Natural killer cell treated with Interleukin-12 subunit alpha and Interleukin-12 subunit beta and Interleukin-15 and Interleukin-18, amount 100 ng/mL, for 72 hours (primary cell): ENCODE results near the gene RASD1. TPM values are rescaled to one million over a fixed set of nuclear protein-coding genes. Genes with fewer than 3 reads are reported as not detected.
A peak's percentile ranks its signal among the peaks of the same experiment; 100 is the strongest.

Experiments used
- ATAC-seq, 2 donors: fragments of 150-1000 bp; cut with Tn5 transposase in 1 of 2; sonication (Bioruptor Pico), chemical (Tn5 transposase) in 1 of 2; 2 replicates each; pipeline ENCODE4 v1.10.0; 2021
- DNase-seq: peaks from one replicate; pipeline ENCODE4 v3.0.0; 2022; ENCODE audit warnings: low spot score
- H3K27ac Mint-ChIP-seq, 2 donors: 1 replicate in 1 of 2; 2 replicates in 1 of 2; pipeline ENCODE4 v1.8.0; 2022; ENCODE audit warnings: mixed read lengths in 2 of 2, mild to moderate bottlenecking in 1 of 2, moderate library complexity in 1 of 2
- H3K27me3 Mint-ChIP-seq, 2 donors: 1 replicate in 1 of 2; 2 replicates in 1 of 2; pipeline ENCODE4 v1.8.0; 2022; ENCODE audit warnings: mixed read lengths in 2 of 2
- H3K36me3 Mint-ChIP-seq: one replicate; pipeline ENCODE4 v1.8.0; 2022; ENCODE audit warnings: mixed read lengths
- H3K4me1 Mint-ChIP-seq, 2 donors: 1 replicate in 1 of 2; 2 replicates in 1 of 2; pipeline ENCODE4 v1.8.0; 2022; ENCODE audit warnings: low read depth in 2 of 2, mixed read lengths in 2 of 2, mild to moderate bottlenecking in 1 of 2
- H3K4me3 Mint-ChIP-seq: one replicate; pipeline ENCODE4 v1.8.0; 2022; ENCODE audit warnings: mixed read lengths
- H3K9me3 Mint-ChIP-seq: 2 replicates; pipeline ENCODE4 v1.8.0; 2022; ENCODE audit warnings: mixed read lengths
- total RNA-seq, 2 donors: library from RNA; stranded (reverse); gene quantifications; one replicate each; pipeline ENCODE4 v1.2.3, GENCODE V29; 2022

RASD1 gene
- total RNA-seq, 2 donors from 2014 or later = 3.3 to 4.2 TPM

DNA sequence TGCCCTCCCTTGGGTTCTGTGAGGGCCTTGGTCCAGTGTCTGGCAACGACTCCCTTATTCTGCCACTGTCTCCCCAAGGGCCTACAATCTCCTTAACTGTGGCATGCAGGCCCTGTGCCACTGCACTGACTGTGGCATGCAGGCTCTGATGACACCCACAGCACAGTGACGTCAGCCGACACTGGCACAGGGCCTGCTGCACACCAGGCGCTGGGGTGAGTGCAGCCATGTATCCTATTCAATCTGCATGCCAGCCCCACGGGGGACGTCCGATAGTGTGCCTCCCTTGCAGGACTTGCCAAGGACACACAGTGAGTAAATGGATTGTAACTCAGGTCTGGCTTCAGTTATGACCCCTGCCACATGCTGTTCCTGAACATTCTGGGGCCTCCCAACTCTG, 39.8 kb upstream of the RASD1 start:
- Mint-ChIP-seq H3K27ac (no peak overlapping the region), H3K27me3 (no peaks in the 10 kb centered on the region), H3K4me3 (no peak overlapping the region), H3K4me1 (no peaks in the 10 kb centered on the region), H3K9me3 (no peaks in the 10 kb centered on the region), H3K36me3 (no peaks in the 10 kb centered on the region)
- DNase-seq = no peak
- ATAC-seq = peak in 1 of 2 donors; percentile 40

- peaks cover 0 to 4% of the 10 kb centered on the region in 2 donors for H3K4me1 Mint-ChIP-seq
- H3K27me3 Mint-ChIP-seq = no peaks in the 10 kb centered on the region
- no peak overlapping the region for H3K27ac Mint-ChIP-seq
Observed at GRCh38 chr17:17533901-17534441, 37.8 kb upstream of the RASD1 start.

DNA sequence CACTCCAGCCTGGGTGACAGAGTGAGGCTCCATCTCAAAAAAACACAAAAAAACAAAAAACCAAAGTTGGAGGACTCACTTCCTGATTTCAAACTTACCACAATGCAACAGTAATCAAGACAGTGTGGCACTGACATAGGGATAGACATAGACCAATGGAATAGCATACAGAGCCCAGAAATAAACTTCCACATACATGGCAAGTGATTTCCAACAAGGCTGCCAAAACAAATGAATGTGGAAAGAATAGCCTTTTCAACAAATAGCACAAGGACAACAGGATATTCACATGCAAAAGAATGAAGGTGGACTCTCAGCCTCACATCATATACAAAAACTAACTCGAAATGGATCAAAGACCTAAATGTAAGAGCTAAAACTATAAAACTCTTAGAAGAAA, 36.8 kb upstream of the RASD1 start:
- Mint-ChIP-seq H3K36me3 (no peaks in the 10 kb centered on the region), H3K27me3 (no peaks in the 10 kb centered on the region), H3K4me1 (peaks cover 0 to 4% of the 10 kb centered on the region in 2 donors), H3K27ac (no peak overlapping the region), H3K9me3 (no peaks in the 10 kb centered on the region), H3K4me3 (no peak overlapping the region)
- no peak for DNase-seq
- no peak for ATAC-seq

More at GRCh38 chr17:17533901-17534441, 37.8 kb upstream of the RASD1 start:
- Mint-ChIP-seq H3K9me3 (no peaks in the 10 kb centered on the region), H3K4me3 (no peak overlapping the region), H3K36me3 (no peaks in the 10 kb centered on the region)
- no peak for DNase-seq
- ATAC-seq = no peak

DNA sequence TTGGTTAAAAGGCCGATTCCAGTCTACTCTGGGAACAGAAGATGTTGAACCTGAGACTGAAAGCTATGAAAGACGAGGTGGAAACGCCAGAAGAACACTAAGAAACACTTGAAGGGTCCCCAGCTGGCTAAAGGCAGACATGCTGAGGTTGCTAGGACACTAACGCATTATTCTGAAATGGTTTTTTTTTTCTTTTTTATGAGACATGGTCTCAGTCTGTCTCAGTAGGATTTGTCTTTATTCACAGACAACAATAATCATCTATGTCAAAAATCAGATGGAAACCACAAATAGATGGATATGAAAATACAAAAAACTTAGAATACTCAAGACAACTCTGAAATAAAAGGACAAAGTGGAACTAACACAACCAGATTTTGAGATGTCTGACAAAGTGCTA, 35.0 kb upstream of the RASD1 start:
- DNase-seq (no peak), ATAC-seq (no peak)
- peaks cover 0 to 4% of the 10 kb centered on the region in 2 donors for H3K4me1 Mint-ChIP-seq
- H3K36me3 Mint-ChIP-seq = no peaks in the 10 kb centered on the region
- H3K9me3 Mint-ChIP-seq = no peaks in the 10 kb centered on the region
- H3K27ac Mint-ChIP-seq = no peak overlapping the region
- H3K27me3 Mint-ChIP-seq = no peaks in the 10 kb centered on the region
- no peak overlapping the region for H3K4me3 Mint-ChIP-seq

DNA sequence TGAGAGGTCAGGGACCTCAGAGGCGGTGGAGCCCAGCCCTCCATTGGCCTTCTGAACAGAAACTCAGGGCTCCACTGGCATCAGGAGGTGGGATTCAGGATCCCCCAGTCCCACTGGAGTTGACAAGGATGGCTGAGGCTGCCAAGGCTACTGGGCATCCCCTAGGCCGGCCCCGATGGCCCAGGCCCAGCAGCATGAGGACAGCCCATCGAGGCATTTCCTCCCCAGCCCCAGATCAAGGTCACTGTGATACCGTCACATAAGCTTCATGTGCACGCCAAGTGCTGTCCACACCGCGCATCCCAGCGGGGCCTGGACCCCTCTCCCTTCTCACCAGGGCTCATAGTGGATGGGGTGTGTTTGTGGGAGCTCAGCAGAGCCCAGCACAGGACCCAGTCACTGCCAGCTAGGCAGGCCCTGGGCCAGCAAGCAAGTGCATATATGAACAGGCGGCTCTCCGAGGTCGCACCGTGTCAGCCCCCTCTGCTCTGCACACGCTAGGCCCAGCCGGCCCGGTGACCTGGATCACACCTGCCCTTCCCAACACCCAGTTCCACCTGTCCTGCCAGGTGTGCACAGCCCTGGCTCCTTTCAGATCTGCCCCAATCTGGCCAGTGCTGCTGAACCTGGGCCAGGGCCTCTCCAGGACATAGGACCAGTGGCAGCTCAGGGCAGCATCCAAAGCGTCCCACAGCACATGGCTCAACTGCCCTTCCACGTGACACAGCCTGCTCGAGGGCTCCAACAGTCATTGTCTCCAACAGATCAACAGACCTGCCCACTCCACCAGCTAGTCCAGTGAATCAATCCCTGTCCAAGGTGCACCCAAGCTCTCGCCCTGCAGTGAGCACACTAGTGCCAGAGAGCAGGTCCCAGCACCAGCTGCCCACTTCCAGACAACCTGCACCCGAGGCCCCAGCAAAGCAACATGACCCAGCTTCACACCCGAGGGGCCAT, 32.8 kb upstream of the RASD1 start:
- Mint-ChIP-seq H3K36me3 (no peaks in the 10 kb centered on the region), H3K4me3 (no peak overlapping the region), H3K9me3 (no peaks in the 10 kb centered on the region), H3K4me1 (peaks cover 0 to 4% of the 10 kb centered on the region in 2 donors), H3K27me3 (no peaks in the 10 kb centered on the region), H3K27ac (no peak overlapping the region)
- ATAC-seq = peak; percentile 24 to 45
- no peak for DNase-seq

- Mint-ChIP-seq H3K9me3 (no peaks in the 10 kb centered on the region), H3K4me3 (no peak overlapping the region)
Observed at GRCh38 chr17:17527956-17528500, 31.8 kb upstream of the RASD1 start.

GRCh38 chr17:17527534-17527933, 31.3 kb upstream of the RASD1 start:
- DNase-seq = no peak
- peaks cover 0 to 4% of the 10 kb centered on the region in 2 donors for H3K4me1 Mint-ChIP-seq
- H3K4me3 Mint-ChIP-seq = no peak overlapping the region
- H3K36me3 Mint-ChIP-seq = no peaks in the 10 kb centered on the region
- H3K9me3 Mint-ChIP-seq = no peaks in the 10 kb centered on the region
- ATAC-seq = no peak
- no peaks in the 10 kb centered on the region for H3K27me3 Mint-ChIP-seq
- H3K27ac Mint-ChIP-seq = no peak overlapping the region

More at GRCh38 chr17:17527956-17528500, 31.8 kb upstream of the RASD1 start:
- Mint-ChIP-seq H3K27ac (no peak overlapping the region), H3K36me3 (no peaks in the 10 kb centered on the region), H3K4me1 (peaks cover 0 to 4% of the 10 kb centered on the region in 2 donors), H3K27me3 (no peaks in the 10 kb centered on the region)
- ATAC-seq (no peak), DNase-seq (no peak)

GRCh38 chr17:17526369-17526768, 30.2 kb upstream of the RASD1 start:
- H3K9me3 Mint-ChIP-seq = no peaks in the 10 kb centered on the region
- H3K27me3 Mint-ChIP-seq = no peaks in the 10 kb centered on the region
- no peak overlapping the region for H3K27ac Mint-ChIP-seq
- peaks cover 0 to 4% of the 10 kb centered on the region in 2 donors for H3K4me1 Mint-ChIP-seq
- H3K4me3 Mint-ChIP-seq = no peak overlapping the region
- ATAC-seq (no peak), DNase-seq (no peak)
- no peaks in the 10 kb centered on the region for H3K36me3 Mint-ChIP-seq

DNA sequence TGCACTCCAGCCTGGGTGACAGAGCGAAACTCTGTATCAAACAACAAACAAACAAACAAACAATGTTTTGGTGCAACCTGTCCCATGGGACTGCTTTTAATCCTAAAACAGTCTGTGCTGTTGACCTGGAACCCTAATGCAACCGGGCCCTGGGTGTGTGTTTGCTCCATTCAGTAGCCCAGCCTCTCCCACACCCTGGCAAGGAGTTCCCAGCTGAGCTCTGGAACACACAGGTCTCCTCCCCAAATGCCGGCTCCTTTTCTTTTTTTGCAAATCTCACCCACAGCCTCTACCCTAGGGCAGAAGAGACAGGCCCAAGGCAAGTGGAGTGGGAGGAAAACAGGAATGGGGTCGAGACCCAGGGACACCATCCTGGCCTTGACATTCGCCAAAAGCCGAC, 29.8 kb upstream of the RASD1 start:
- Mint-ChIP-seq H3K4me3 (no peak overlapping the region), H3K27ac (no peak overlapping the region), H3K36me3 (no peaks in the 10 kb centered on the region), H3K4me1 (peaks cover 0 to 4% of the 10 kb centered on the region in 2 donors), H3K9me3 (no peaks in the 10 kb centered on the region), H3K27me3 (no peaks in the 10 kb centered on the region)
- DNase-seq = no peak
- no peak for ATAC-seq

GRCh38 chr17:17525311-17525710, 29.1 kb upstream of the RASD1 start:
- ATAC-seq (no peak), DNase-seq (no peak)
- H3K4me1 Mint-ChIP-seq = peaks cover 0 to 4% of the 10 kb centered on the region in 2 donors
- no peaks in the 10 kb centered on the region for H3K27me3 Mint-ChIP-seq
- H3K27ac Mint-ChIP-seq = no peak overlapping the region
- H3K4me3 Mint-ChIP-seq = no peak overlapping the region
- H3K36me3 Mint-ChIP-seq = no peaks in the 10 kb centered on the region
- H3K9me3 Mint-ChIP-seq = no peaks in the 10 kb centered on the region

DNA sequence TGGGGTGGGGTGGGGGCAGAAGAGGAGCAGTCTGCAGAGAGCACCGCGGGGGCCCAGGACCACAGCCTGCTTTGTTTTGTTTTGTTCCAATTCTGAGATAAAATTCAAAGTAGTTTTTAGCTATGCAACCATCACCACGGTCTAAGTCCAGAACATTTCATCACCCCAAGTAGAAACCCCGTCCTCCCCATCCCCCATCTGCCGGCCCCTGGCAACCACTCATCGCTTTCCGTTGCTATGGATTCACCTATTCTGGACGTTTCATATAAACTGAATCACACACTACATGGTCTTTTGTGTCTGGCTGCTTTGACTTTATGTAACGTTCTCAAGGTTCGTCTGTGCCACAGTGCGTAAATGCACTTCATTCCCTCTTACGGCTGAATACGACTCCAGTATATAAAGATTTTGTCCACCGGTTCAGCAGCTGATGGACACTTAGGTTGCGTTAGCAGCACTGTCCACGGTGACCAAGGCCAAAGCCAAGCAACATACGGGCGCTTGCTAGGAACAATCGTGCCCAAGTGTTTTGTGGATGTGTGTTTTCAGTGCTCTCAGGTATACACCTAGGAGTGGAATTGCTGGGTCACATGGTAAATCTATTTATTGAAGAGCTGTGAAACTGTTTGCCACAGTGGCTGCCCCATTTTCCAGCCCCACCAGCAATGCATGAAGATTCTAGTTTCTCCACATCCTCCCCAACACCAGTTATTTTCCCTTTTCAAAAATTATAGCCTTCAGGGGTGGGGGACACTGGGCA, 27.7 kb upstream of the RASD1 start:
- Mint-ChIP-seq H3K36me3 (no peaks in the 10 kb centered on the region), H3K27ac (no peak overlapping the region), H3K9me3 (no peaks in the 10 kb centered on the region), H3K27me3 (no peaks in the 10 kb centered on the region), H3K4me3 (no peak overlapping the region), H3K4me1 (no peaks in the 10 kb centered on the region)
- DNase-seq = no peak
- no peak for ATAC-seq

GRCh38 chr17:17523001-17523730, 27.0 kb upstream of the RASD1 start:
- no peak for ATAC-seq
- H3K27ac Mint-ChIP-seq = no peak overlapping the region
- no peaks in the 10 kb centered on the region for H3K9me3 Mint-ChIP-seq

GRCh38 chr17:17520599-17521232, 24.5 kb upstream of the RASD1 start:
- H3K4me3 Mint-ChIP-seq = no peak overlapping the region
- no peak overlapping the region for H3K27ac Mint-ChIP-seq
- no peaks in the 10 kb centered on the region for H3K4me1 Mint-ChIP-seq
- H3K36me3 Mint-ChIP-seq = no peaks in the 10 kb centered on the region
- H3K27me3 Mint-ChIP-seq = no peaks in the 10 kb centered on the region
- no peak for ATAC-seq
- DNase-seq = no peak
- H3K9me3 Mint-ChIP-seq = no peaks in the 10 kb centered on the region

More at GRCh38 chr17:17523001-17523730, 27.0 kb upstream of the RASD1 start:
- H3K4me1 Mint-ChIP-seq = no peaks in the 10 kb centered on the region
- no peaks in the 10 kb centered on the region for H3K36me3 Mint-ChIP-seq
- no peak for DNase-seq
- H3K4me3 Mint-ChIP-seq = no peak overlapping the region
- no peaks in the 10 kb centered on the region for H3K27me3 Mint-ChIP-seq
